ENCODE measurements around the gene DBNL.

DBNL gene

DNA sequence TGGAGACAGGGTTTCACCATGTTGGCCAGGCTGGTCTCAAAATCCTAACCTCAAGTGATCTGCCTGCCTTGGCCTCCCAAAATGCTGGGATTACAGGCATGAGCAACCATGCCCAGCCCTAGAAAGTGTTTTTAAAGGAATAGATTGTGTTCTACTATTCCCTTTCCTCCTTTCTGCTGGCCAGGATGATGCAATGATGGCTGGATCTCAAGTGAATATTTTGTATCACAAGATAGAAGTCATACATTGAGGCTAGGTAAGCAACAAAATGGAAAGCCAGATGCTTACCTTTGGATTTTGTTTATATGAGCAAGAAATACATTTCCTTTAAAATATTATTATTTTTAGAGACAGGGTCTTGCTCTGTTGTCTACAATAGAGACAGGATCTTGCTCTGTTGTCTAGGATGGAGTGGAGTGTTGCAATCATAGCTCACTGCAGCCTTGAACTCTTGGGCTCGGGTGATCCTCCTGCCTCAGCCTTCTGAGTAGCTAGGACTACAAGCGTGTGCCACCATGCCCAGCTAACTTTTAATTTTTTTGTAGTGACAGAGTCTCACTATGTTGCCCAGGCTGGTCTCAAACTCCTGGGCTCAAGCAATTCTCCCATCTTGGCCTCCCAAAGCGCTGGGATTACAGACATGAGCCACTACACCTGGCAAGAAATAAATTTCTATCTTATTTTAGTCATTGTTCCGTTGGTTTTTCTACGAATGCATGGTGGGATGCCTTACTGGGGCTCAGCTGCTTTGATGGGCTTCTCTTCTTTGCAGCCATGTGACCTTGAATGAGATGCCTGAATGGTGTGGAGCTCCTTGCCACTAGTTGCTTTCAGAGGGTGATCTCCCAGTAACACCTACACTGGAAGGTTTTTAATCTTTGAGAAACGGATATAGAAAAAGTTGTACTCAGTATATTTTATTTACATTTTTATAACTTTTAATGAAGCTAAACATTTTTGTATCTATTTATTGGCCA lies 53.9 kb downstream of the DBNL start:
- DNase-seq (ENCODE audit: low read depth, low spot score): no peak

GRCh38 chr7:44099669-44100068 lies 55.2 kb downstream of the DBNL start:
- no peak for DNase-seq (ENCODE audit: low read depth, low spot score)

- DNase-seq (ENCODE audit: low read depth, low spot score): no peak
Measured at GRCh38 chr7:44100458-44101302, 56.2 kb downstream of the DBNL start.

DNA sequence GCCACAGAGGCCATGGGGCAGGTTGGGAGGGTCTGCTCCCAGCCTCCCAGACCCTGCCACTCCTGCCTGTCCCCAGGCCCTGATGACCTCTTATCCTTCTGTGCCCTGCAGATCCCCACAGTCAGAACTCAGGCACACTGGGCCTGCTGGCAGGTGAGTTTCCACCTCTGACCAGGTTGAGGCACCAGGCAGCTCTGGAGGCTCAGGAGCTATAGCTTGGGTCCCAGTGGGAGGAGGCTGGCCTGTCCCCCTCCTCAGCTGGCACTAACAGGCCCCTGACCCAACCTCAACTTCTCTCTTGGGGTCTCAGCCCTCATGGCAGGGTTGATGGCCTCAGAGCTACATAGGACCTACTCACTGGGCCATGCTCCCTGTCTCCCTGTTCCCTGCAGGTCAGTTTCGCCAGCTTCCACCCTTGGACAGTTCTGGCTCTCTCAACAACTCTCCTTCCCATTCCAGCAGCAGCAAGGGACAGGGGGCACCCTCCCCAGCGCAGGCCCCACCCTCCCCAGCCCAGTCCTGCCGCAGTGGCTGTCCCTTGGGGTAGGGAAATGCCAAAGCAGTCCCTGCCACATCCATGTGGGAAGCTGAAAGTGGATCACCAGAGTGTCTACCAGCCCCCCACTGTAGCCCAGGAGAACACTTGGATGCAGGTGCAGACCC lies 56.9 kb downstream of the DBNL start:
- no peak for DNase-seq (ENCODE audit: low read depth, low spot score)

- DNase-seq (ENCODE audit: low read depth, low spot score): no peak
Measured at GRCh38 chr7:44101966-44102845, 57.7 kb downstream of the DBNL start.

GRCh38 chr7:44102846-44103565 lies 58.5 kb downstream of the DBNL start:
- DNase-seq (ENCODE audit: low read depth, low spot score): no peak

DNA sequence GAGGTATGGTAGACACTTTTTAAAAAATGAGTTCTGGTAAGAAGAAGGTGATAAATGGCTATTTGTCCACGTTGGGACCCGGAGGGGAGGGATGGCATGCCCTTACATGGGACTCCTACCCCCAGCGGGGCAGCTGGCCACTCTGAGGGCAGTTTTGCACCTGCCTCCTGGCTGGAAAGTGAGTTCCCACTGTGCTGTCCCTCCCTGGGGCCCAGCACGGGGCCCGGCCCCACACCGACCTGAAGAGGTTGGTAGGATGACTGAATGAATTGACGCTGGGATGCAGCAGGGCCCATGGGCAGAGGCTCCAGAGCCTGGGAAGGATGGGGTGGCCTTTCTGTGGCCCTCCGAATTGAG lies 59.0 kb downstream of the DBNL start:
- no peak for DNase-seq (ENCODE audit: low read depth, low spot score)

GRCh38 chr7:44103923-44104859 lies 59.7 kb downstream of the DBNL start, which contains the start of gene AEBP1:
Gene AEBP1, plus strand, starts transcription at chr7:44104345. Its CDS starts 321 bp downstream, at chr7:44104666.
- no peak for DNase-seq (ENCODE audit: low read depth, low spot score)

- no peak for DNase-seq (ENCODE audit: low read depth, low spot score)
Measured at GRCh38 chr7:44104860-44105771, 60.6 kb downstream of the DBNL start.

- DNase-seq (ENCODE audit: low read depth, low spot score): no peak
Measured at GRCh38 chr7:44105832-44106231, 61.3 kb downstream of the DBNL start.

GRCh38 chr7:44106311-44107065 lies 62.0 kb downstream of the DBNL start:
- DNase-seq (ENCODE audit: low read depth, low spot score): no peak

DNA sequence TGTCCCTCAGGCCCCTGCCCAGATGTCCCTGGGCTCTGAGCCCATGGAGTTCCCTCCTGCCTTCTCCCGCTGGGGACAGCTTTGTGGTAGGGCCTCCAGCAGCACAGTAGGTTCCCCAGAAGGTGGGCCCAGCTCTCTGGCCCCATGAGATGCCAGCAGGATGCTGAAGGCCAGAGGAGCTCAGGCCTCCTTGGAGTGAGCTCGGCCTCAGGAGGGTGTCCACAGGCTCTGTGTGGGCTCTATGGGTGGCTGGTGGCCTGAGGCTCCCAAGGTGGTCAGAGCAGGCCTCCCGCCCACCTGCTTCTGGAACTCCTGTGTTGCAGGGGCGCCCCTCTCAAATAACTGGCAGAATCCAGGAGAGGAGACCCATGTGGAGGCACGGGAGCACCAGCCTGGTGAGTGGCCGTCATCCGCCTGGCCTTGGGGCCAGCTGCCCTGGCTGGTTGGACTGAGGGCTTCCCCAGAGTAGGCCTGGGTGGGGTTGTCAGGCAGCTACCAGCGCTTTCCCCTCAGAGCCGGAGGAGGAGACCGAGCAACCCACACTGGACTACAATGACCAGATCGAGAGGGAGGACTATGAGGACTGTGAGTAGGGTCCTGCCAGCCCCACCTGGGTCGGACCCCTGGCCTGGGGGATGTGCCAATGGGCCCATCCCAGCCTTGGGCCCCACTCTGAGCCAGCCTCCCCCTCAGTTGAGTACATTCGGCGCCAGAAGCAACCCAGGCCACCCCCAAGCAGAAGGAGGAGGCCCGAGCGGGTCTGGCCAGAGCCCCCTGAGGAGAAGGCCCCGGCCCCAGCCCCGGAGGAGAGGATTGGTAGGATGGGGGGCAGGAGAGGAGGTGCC lies 62.8 kb downstream of the DBNL start:
- no peak for DNase-seq (ENCODE audit: low read depth, low spot score)

DNA sequence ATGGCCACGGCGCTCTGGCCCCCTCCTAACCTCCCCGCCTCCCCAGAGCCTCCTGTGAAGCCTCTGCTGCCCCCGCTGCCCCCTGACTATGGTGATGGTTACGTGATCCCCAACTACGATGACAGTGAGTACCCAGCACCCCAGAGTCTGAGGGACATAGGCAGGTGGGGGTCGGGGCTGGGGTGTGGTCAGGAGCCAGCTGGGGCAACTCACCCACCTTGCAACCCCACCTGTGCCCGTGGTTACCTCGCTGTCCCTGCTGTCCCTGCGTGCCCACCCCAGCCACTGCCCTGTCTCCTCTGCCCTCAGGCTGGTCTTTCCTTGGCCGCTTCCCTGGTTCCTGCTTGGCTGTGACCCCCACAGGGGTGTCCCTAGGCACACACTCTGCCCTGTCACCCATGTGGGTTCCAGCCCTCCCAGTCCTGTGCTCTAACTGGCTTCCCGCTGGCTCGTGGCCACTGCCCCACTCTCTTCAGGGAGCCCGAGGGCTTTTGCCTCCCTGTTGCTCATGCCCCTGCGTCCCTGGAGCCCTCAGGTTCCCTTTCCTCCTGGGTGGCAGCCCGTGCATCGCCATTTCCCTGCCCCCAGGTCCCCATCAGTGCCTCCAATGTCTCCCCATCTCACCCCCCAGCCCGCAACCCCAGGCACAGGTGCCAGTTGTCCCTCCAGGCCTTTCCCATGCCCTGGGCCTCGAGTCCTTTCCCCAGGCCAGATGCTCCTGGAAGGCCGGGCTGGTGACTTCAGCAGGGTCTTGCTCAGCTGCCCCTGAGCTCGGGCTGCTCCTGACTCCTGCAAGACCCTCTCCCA lies 63.7 kb downstream of the DBNL start:
- no peak for DNase-seq (ENCODE audit: low read depth, low spot score)

DNA sequence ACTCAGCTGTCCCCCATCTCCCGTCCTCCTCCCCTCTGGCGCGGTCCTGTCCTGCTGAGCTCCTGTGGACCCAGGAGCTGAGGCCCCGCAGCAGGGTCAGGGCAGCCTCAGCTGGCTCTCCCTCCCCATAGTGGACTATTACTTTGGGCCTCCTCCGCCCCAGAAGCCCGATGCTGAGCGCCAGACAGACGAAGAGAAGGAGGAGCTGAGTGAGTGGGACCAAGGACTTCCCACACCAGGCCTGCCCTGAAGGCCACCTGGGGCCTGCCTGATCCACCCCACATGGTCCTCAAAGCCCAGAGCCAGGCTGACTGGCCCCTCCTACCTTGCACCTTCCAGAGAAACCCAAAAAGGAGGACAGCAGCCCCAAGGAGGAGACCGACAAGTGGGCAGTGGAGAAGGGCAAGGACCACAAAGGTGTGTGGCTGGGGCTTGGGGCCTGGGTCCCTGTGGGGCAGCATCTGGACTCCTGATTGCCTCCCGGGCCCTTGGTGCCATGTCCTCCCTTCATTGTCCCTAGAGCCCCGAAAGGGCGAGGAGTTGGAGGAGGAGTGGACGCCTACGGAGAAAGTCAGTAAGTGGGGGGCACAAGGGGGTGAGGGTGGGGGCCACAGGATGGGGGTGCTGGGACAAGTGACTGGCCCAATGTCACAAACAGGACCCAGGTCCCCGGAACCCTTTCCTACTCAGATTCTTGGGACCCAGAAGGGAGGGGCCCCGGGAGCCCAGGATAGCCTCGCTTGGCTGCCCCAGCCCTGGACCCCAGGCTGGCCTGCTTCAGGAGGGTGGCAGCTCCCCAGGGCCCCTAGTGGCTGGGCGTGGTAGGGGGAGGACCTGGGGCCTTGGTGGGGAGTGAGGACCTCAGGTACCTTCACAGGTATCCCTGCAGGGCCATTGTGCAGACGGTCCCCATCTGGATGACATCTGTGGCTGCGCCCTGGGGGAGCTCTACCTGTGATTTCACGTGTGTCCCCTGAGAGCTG lies 64.6 kb downstream of the DBNL start:
- no peak for DNase-seq (ENCODE audit: low read depth, low spot score)

Measured in iPS DF 19.7 (cell line).